Smooth muscle cell (in vitro differentiated cells): ENCODE measurements around the gene NXPH4. TPM values are rescaled to one million over a fixed set of nuclear protein-coding genes. Genes with fewer than 3 reads are reported as not detected.

Source experiments
- DNase-seq: peaks from one replicate; lab custom pipeline; 2025; ENCODE audit not compliant: unreplicated experiment; lab: John Stamatoyannopoulos, UW
- H2AFZ ChIP-seq: fragments of 200-600 bp; sonication (generic); 2 replicates; pipeline ENCODE4 v1.6.0; 2016; ENCODE audit warnings: antibody characterized with exemption, low read depth, mild to moderate bottlenecking
- H3F3A ChIP-seq: fragments of 200-600 bp; sonication (generic); 2 replicates; pipeline ENCODE4 v1.6.0; 2017; ENCODE audit warnings: antibody characterized with exemption, low read depth
- H3K27ac ChIP-seq: fragments of 200-600 bp; sonication (generic); 2 replicates; pipeline ENCODE4 v1.5.1; 2016; ENCODE audit warnings: low read depth, mild to moderate bottlenecking
- H3K27me3 ChIP-seq: fragments of 200-600 bp; sonication (generic); 2 replicates; pipeline ENCODE4 v1.6.1; 2016; ENCODE audit warnings: low read depth, mild to moderate bottlenecking
- H3K36me3 ChIP-seq: fragments of 200-600 bp; sonication (generic); 2 replicates; pipeline ENCODE4 v1.5.1; 2016; ENCODE audit warnings: low read depth
- H3K4me1 ChIP-seq: fragments of 200-600 bp; sonication (generic); 2 replicates; pipeline ENCODE4 v1.5.1; 2016; ENCODE audit warnings: low read depth
- H3K4me2 ChIP-seq: fragments of 200-600 bp; sonication (generic); 2 replicates; pipeline ENCODE4 v1.6.0; 2016; ENCODE audit warnings: mild to moderate bottlenecking
- H3K4me3 ChIP-seq: fragments of 200-600 bp; sonication (generic); 2 replicates; pipeline ENCODE4 v1.5.1; 2016; ENCODE audit warnings: mild to moderate bottlenecking
- H3K79me2 ChIP-seq: fragments of 200-600 bp; sonication (generic); 2 replicates; pipeline ENCODE4 v1.6.0; 2016; ENCODE audit warnings: low read depth, mild to moderate bottlenecking
- H3K9ac ChIP-seq: fragments of 200-600 bp; sonication (generic); 2 replicates; pipeline ENCODE4 v1.6.0; 2016; ENCODE audit warnings: low read depth
- H3K9me3 ChIP-seq: fragments of 200-600 bp; sonication (generic); replicated peaks from 2 replicates; pipeline ENCODE4 v1.5.1; 2016; ENCODE audit warnings: low read depth
- H4K20me1 ChIP-seq: fragments of 200-600 bp; sonication (generic); 2 replicates; pipeline ENCODE4 v1.6.0; 2016; ENCODE audit warnings: low read depth
- CTCF ChIP-seq: fragments of 200-600 bp; sonication (generic); IDR thresholded peaks from 2 replicates; pipeline ENCODE4 v1.5.1; 2017; ENCODE audit warnings: borderline replicate concordance, mild to moderate bottlenecking, antibody characterized with exemption; ENCODE audit not compliant: insufficient read depth, poor library complexity, severe bottlenecking
- WGBS: methylation state at CpG from one replicate; pipeline ENCODE4 v1.1.7; 2016; ENCODE audit warnings: low lambda C conversion rate; 5-methylcytosine and 5-hydroxymethylcytosine counted together
- polyA plus RNA-seq: library from polyadenylated mRNA; unstranded; fragments of >200 nt; fragmentation: Nextera tagmentation; extraction: Ambion mirVana; gene quantifications from 2 replicates; pipeline ENCODE4 v1.2.1, GENCODE V29; 2016
- total RNA-seq: library from RNA; depleted of rRNA; stranded (reverse); fragments of >200 nt; gene quantifications from 2 replicates; pipeline ENCODE4 v1.2.3, GENCODE V29; 2014

NXPH4 gene
- total and polyA plus RNA-seq, 2 experiments from 2014 or later, result 3.9 to 10.7 TPM

- H3K79me2 ChIP-seq, result no peaks in the 10 kb centered on the region
- peaks cover 6% of the 10 kb centered on the region for H3K36me3 ChIP-seq
- no peak overlapping the region for H3K4me2 ChIP-seq
- no peaks in the 10 kb centered on the region for H3K9me3 ChIP-seq
- no peak for DNase-seq
- no peak overlapping the region for H3K9ac ChIP-seq
- no peaks in the 10 kb centered on the region for H3K4me1 ChIP-seq
- peaks cover 15% of the 10 kb centered on the region for H4K20me1 ChIP-seq
- H3F3A ChIP-seq, result no peaks in the 10 kb centered on the region
- TF ChIP-seq CTCF, result no peak
- H3K27me3 ChIP-seq, result no peaks in the 10 kb centered on the region
- H3K27ac ChIP-seq, result no peak overlapping the region
- no peak overlapping the region for H2AFZ ChIP-seq
- no peak overlapping the region for H3K4me3 ChIP-seq
- WGBS, result 91% methylated on average over 15 of the region's 15 CpGs
Observed at GRCh38 chr12:57199191-57199590, 17.4 kb upstream of the NXPH4 start.

- peaks cover 2% of the 10 kb centered on the region for H3K36me3 ChIP-seq
- no peak for TF ChIP-seq CTCF
Observed at GRCh38 chr12:57200497-57200896, 16.1 kb upstream of the NXPH4 start.

GRCh38 chr12:57201219-57201618 lies 15.4 kb upstream of the NXPH4 start:
- Histone ChIP-seq H3K9ac (no peak overlapping the region), H3K27me3 (no peaks in the 10 kb centered on the region), H3K27ac (no peak overlapping the region), H3K4me2 (no peak overlapping the region), H3K4me3 (no peak overlapping the region), H3K79me2 (no peaks in the 10 kb centered on the region), H3K9me3 (no peaks in the 10 kb centered on the region), H3K4me1 (no peaks in the 10 kb centered on the region), H2AFZ (no peak overlapping the region), H3F3A (no peaks in the 10 kb centered on the region), H4K20me1 (peaks cover 14% of the 10 kb centered on the region), H3K36me3 (no peaks in the 10 kb centered on the region)
- DNase-seq, result no peak
- 95% methylated on average over 8 of the region's 8 CpGs for WGBS
- no peak for TF ChIP-seq CTCF

More at GRCh38 chr12:57200497-57200896, 16.1 kb upstream of the NXPH4 start:
- Histone ChIP-seq H3K4me2 (no peak overlapping the region), H3K9ac (no peak overlapping the region), H4K20me1 (peaks cover 14% of the 10 kb centered on the region), H3K27me3 (no peaks in the 10 kb centered on the region), H3K9me3 (no peaks in the 10 kb centered on the region), H3K4me1 (no peaks in the 10 kb centered on the region), H2AFZ (no peak overlapping the region), H3K4me3 (no peak overlapping the region), H3K27ac (no peak overlapping the region), H3F3A (no peaks in the 10 kb centered on the region), H3K79me2 (no peaks in the 10 kb centered on the region)
- 98% methylated on average over 12 of the region's 15 CpGs for WGBS
- DNase-seq, result no peak

GRCh38 chr12:57201631-57202030 lies 15.0 kb upstream of the NXPH4 start:
- no peak overlapping the region for H3K27ac ChIP-seq
- no peak overlapping the region for H3K4me2 ChIP-seq
- no peaks in the 10 kb centered on the region for H3K9me3 ChIP-seq
- no peak overlapping the region for H3K9ac ChIP-seq
- no peak overlapping the region for H3K4me3 ChIP-seq
- no peaks in the 10 kb centered on the region for H3F3A ChIP-seq
- no peak overlapping the region for H2AFZ ChIP-seq
- DNase-seq, result no peak
- H3K27me3 ChIP-seq, result no peaks in the 10 kb centered on the region
- no peak for TF ChIP-seq CTCF
- H3K36me3 ChIP-seq, result no peaks in the 10 kb centered on the region
- WGBS, result 96% methylated on average over 16 of the region's 16 CpGs
- H4K20me1 ChIP-seq, result peaks cover 14% of the 10 kb centered on the region
- H3K4me1 ChIP-seq, result no peaks in the 10 kb centered on the region
- H3K79me2 ChIP-seq, result no peaks in the 10 kb centered on the region
